RPMI7951 (cell line): ENCODE results near the gene ADAM10. TPM values are rescaled to one million over a fixed set of nuclear protein-coding genes. Genes with fewer than 3 reads are reported as not detected.

Experiments
- DNase-seq: peaks from one replicate; pipeline ENCODE4 v3.0.0-alpha.2; 2012; ENCODE audit warnings: low read depth
- total RNA-seq: library from RNA; depleted of rRNA; stranded (reverse); fragments of >200 nt; shearing (Covaris generic); gene quantifications from 2 replicates; pipeline ENCODE4 v1.2.3, GENCODE V29; 2014

Gene ADAM10
- total RNA-seq, 1 experiment from 2014 or later, result 111 TPM

DNA sequence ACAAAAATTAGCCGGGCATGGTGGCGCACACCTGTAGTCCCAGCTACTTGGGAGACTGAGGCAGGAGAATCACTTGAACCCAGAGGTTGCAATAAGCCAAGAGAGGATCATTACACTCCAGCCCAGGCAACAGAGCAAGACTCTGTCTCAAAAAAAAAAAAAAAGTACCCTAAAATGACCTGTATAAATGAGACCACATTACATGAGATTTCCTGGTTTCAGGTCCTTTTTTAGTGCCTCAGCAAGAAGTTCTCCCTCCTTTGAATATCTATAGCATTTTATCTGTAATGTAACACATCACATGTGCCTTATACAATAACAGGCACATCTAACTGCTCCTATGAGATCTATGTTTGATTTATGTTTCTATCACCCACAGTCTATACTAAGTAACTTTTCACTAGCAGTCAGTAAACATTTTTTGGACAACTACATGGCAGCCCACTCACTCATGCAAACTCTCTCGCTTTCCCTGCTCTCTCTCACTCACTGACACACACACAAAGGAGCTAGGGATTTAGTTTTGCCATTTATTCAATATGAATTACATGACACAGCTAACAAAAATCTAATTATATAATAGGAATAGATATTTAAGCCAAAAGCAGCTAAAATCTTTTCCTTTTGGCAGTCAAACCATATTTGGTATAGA is 34.1 kb downstream of the ADAM10 start:
- DNase-seq, result no peak

- DNase-seq, result no peak
Observed at GRCh38 chr15:58710701-58711100, 38.8 kb downstream of the ADAM10 start.

- no peak for DNase-seq
Observed at GRCh38 chr15:58707397-58707796, 42.1 kb downstream of the ADAM10 start.

DNA sequence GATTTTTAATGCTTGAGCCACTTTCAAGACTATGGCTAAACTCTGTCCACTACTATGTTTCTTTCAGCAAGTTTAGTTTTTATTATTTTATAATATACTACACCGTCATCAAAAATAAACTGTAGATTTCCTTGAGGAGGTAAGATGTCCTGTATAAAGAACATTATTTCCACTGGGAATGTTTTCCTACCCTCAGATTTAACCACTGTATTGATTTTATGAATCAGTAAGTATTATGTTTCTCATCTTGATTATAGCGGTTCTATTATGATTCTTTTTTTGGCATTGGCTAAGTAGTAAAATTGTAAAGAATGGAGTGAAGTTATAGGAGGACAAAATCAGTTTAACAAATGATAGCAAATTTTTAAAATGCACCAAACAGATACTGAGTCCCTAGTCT is 44.4 kb downstream of the ADAM10 start:
- DNase-seq, result no peak

GRCh38 chr15:58704155-58704865 is 45.2 kb downstream of the ADAM10 start:
- DNase-seq, result no peak

DNA sequence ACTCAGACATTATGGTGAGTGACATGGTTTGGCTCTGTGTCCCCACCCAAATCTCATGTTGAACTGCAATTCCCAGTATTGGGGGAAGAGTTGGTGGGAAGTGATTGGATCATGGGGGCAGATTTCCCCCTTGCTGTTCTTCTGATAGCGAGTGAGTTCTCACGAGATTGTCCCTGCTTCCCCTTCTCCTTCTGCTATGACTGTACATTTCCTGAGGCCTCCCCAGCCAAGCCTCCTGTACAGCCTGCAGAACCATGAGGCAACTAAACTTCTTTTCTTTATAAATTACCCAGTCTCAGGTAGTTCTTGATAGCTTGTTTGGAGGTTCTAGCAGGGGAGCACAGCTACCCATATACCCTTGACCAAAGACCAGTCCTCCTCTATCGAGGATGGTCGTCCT is 45.9 kb downstream of the ADAM10 start:
- DNase-seq, result no peak

DNA sequence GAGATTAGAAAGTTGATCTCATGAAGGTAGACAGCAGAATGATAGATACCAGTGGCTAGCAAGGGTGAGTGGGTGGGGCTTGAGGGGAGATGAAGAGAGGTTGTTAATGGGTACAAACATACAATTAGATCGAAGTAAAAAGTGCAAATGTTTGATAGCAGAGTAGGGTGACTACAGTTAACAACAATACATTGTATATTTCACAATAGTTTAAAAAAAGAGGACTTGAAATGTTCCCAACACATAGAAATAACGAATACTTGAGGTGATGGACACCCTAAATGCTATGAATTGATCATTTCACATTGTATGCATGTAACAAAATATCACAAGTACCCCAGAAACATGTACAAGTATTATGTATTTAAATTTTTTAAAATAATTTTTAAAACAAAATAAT is 47.3 kb downstream of the ADAM10 start:
- DNase-seq, result no peak

DNA sequence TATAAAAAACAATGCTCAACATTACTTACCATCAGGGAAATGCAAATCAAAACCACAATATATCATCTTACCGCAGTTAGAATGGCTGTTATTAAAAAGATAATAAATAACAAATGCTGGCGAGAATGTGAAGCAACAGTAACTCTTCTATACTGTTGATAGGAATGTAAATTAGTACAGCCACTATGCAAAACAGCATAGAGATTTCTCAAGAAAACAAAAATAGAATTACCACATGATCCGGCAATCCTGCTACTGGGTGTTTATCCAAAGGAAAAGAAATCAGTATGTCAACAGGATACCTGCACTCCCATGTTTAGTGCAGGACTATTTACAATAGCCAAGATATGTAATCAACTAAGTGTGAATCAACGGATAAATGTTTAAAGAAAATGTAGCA is 48.1 kb downstream of the ADAM10 start:
- no peak for DNase-seq

GRCh38 chr15:58699769-58700168 is 49.7 kb downstream of the ADAM10 start:
- DNase-seq, result no peak

- peak; percentile 53 for DNase-seq
Observed at GRCh38 chr15:58698887-58699641, 50.4 kb downstream of the ADAM10 start.

- no peak for DNase-seq
Observed at GRCh38 chr15:58697220-58697619, 52.3 kb downstream of the ADAM10 start.

- DNase-seq, result no peak
Observed at GRCh38 chr15:58696738-58697137, 52.8 kb downstream of the ADAM10 start.

DNA sequence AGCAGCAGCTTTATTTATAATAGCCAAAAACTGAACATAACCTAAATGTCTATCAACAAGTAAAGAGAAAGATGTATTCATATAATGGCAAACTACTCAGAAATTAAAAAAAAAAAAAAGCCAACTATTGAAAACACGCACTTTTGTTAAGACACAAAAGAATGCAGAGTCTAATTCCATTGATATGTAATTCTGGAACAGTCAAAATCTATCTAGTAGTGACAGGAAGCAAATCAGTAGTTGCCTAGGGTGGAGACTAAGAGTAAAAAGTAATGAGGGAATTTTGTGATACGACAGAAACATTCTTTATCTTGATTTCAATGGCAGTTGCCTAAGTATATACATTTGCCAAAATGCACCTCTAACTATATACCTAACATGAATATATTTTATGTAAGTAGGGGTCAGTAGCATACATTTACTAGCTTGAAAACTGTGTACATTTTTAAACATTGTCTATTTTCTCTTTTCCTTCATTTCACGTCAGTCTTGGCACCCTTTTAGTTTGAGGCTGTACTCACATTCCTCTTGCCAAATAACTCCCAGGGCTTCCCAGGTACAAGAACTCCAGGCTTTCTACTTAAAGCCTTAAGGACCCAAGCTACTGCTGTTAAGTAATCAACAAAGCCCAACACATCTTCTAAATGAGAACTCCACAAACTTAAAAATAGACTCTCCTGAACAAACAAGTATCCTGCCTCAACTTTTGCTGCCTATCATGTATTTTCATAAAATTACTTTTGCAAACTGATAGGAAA is 54.7 kb downstream of the ADAM10 start:
- DNase-seq, result no peak

- no peak for DNase-seq
Observed at GRCh38 chr15:58690703-58691102, 58.8 kb downstream of the ADAM10 start.

- no peak for DNase-seq
Observed at GRCh38 chr15:58689646-58690045, 59.9 kb downstream of the ADAM10 start.

DNA sequence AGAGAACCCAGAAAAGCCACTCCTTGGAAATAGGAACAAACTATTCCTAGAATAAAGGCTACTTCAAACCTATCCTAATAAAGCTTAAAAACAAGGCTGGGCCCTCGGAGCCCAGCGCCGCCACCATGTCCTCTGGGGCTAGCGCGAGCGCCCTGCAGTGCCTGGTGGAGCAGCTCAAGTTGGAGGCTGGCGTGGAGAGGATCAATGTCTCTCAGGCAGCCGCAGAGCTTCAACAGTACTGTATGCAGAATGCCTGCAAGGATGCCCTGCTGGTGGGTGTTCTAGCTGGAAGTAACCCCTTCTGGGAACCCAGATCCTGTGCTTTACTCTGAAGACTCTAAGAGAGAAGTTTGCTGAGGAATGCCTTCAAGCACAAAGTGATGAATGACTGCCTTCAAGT is 63.2 kb downstream of the ADAM10 start:
- no peak for DNase-seq

- no peak for DNase-seq
Observed at GRCh38 chr15:58684751-58685150, 64.8 kb downstream of the ADAM10 start.

GRCh38 chr15:58684036-58684710 is 65.3 kb downstream of the ADAM10 start:
- DNase-seq, result no peak

DNA sequence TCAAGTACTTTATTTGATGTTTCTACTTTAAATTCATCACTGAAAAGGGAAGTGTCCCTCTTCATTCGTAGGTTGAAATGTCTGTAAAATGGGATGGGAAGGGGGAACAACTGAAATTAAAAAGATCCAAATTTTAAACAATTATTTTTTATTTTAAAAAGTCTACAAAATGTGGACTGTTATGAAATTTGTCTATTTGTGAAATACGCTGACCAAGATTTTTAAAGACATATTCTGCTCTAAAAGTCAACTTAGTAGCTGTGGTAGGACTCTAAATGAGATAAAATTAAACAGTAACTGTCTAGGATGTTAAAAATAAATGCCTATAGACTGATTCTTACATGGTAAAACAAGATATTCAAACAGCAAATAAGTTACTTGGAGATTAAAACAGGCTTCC is 67.3 kb downstream of the ADAM10 start:
- no peak for DNase-seq

GRCh38 chr15:58678683-58679082 is 70.8 kb downstream of the ADAM10 start:
- DNase-seq, result no peak

GRCh38 chr15:58677426-58677825 is 72.1 kb downstream of the ADAM10 start:
- DNase-seq, result no peak

GRCh38 chr15:58676766-58677165 is 72.7 kb downstream of the ADAM10 start:
- DNase-seq, result no peak
